DMS79 (cell line): ENCODE measurements around the gene MSI1.

Experiments used
- DNase-seq: peaks from one replicate; lab custom pipeline; 2025; lab: John Stamatoyannopoulos, UW

MSI1 gene

GRCh38 chr12:120368789-120369602 lies at the start of gene MSI1:
MSI1 (minus strand) TSS chr12:120369164; CDS start chr12:120369091, 73 bp downstream.
- no peak for DNase-seq

GRCh38 chr12:120417917-120418580 lies 49.1 kb upstream of the MSI1 start:
- DNase-seq = no peak

GRCh38 chr12:120416490-120417216 lies 47.7 kb upstream of the MSI1 start:
- no peak for DNase-seq

GRCh38 chr12:120413901-120414695 lies 45.1 kb upstream of the MSI1 start:
- DNase-seq = no peak

- DNase-seq = no peak
These were observed 43.5 kb upstream of the MSI1 start for GRCh38 chr12:120412421-120412820.

GRCh38 chr12:120408771-120409170 lies 39.8 kb upstream of the MSI1 start:
- DNase-seq = no peak

- no peak for DNase-seq
These were observed 37.6 kb upstream of the MSI1 start for GRCh38 chr12:120406553-120406952.

- DNase-seq = no peak
These were observed 37.1 kb upstream of the MSI1 start for GRCh38 chr12:120406069-120406468.

- DNase-seq = no peak
These were observed 35.3 kb upstream of the MSI1 start for GRCh38 chr12:120404271-120404670.

- DNase-seq = no peak
These were observed 34.9 kb upstream of the MSI1 start for GRCh38 chr12:120403869-120404268.

GRCh38 chr12:120402217-120402616 lies 33.3 kb upstream of the MSI1 start:
- DNase-seq = no peak

GRCh38 chr12:120399531-120399930 lies 30.6 kb upstream of the MSI1 start:
- DNase-seq = no peak

- DNase-seq = no peak
These were observed 29.0 kb upstream of the MSI1 start for GRCh38 chr12:120397824-120398540.

- peak; percentile 83 for DNase-seq
These were observed 25.8 kb upstream of the MSI1 start for GRCh38 chr12:120394483-120395367.

GRCh38 chr12:120390540-120391120 lies 21.7 kb upstream of the MSI1 start:
- no peak for DNase-seq

GRCh38 chr12:120388691-120389481 lies 19.9 kb upstream of the MSI1 start:
- DNase-seq = peak; percentile 83

GRCh38 chr12:120381752-120382419 lies 12.9 kb upstream of the MSI1 start:
- no peak for DNase-seq

- no peak for DNase-seq
These were observed 9.1 kb upstream of the MSI1 start for GRCh38 chr12:120378036-120378435.
